MM.1S (cell line): ENCODE results near the gene TMOD1.
"Not testable (repeated sequence)": the region's sequence is repeated elsewhere in the genome, so short reads cannot be mapped to it uniquely, and the experiment has no call there.

Source experiments
- CTCF ChIP-seq: fragments of 300-600 bp; sonication (generic); IDR thresholded peaks from 2 replicates; pipeline ENCODE4 v1.5.1; 2016; ENCODE audit warnings: antibody characterized with exemption, low read length, mixed read lengths
- EZH2 ChIP-seq: fragments of 300-600 bp; sonication (generic); optimal IDR thresholded peaks from 2 replicates; pipeline ENCODE3; 2017; ENCODE audit warnings: low read depth, mild to moderate bottlenecking, antibody characterized with exemption, low read length, mixed read lengths
- EZH2phosphoT487 ChIP-seq: fragments of 300-600 bp; sonication (generic); IDR thresholded peaks from 2 replicates; pipeline ENCODE4 v1.6.1; 2018; ENCODE audit warnings: antibody characterized with exemption, low read length

- not testable (repeated sequence) for TF ChIP-seq EZH2, CTCF, EZH2phosphoT487
Measured at GRCh38 chr9:97574921-97575672, 73.6 kb downstream of the TMOD1 start.
